Activated T-helper 1 cell treated with anti-CD3 and anti-CD28 coated beads, Interleukin-12 subunit alpha, Interleukin-12 subunit beta, Interleukin-2, Interleukin-4 antibody, amounts not matched to agents 30 ng/mL and 10 ng/mL and 1 ng/mL, durations not matched to agents 14 hours and 24 hours and 36 hours (primary cell): Measurements from ENCODE around the gene FCHSD1. TPM values are rescaled to one million over a fixed set of nuclear protein-coding genes. Genes with fewer than 3 reads are reported as not detected.

Experiments used
- DNase-seq: peaks from one replicate; pipeline ENCODE4 v3.0.0; 2021; ENCODE audit warnings: low spot score
- H3K27ac Mint-ChIP-seq: one replicate; pipeline ENCODE4 v1.8.0; 2021; ENCODE audit warnings: mild to moderate bottlenecking, mixed read lengths
- H3K27me3 Mint-ChIP-seq: one replicate; pipeline ENCODE4 v1.8.0; 2022; ENCODE audit warnings: mild to moderate bottlenecking, moderate library complexity, mixed read lengths; ENCODE audit not compliant: insufficient read depth
- H3K36me3 Mint-ChIP-seq: one replicate; pipeline ENCODE4 v1.8.0; 2021; ENCODE audit warnings: low read depth, mixed read lengths
- H3K4me1 Mint-ChIP-seq: one replicate; pipeline ENCODE4 v1.8.0; 2021; ENCODE audit warnings: low read depth, mixed read lengths
- H3K4me3 Mint-ChIP-seq: one replicate; pipeline ENCODE4 v1.8.0; 2021; ENCODE audit warnings: mild to moderate bottlenecking, moderate library complexity, mixed read lengths
- H3K9me3 Mint-ChIP-seq: one replicate; pipeline ENCODE4 v1.8.0; 2021; ENCODE audit warnings: mixed read lengths
- intact Hi-C: fragments of 100-400 bp; cut with micrococcal nuclease; formaldehyde crosslinking; loops from one replicate; pipeline ENCODE4 v1.15.1; 2024
- total RNA-seq: library from RNA; stranded (reverse); gene quantifications from 2 replicates; pipeline ENCODE4 v1.2.3, GENCODE V29; 2022

The FCHSD1 gene
- total RNA-seq, 1 donor from 2014 or later, result 37.0 TPM

DNA sequence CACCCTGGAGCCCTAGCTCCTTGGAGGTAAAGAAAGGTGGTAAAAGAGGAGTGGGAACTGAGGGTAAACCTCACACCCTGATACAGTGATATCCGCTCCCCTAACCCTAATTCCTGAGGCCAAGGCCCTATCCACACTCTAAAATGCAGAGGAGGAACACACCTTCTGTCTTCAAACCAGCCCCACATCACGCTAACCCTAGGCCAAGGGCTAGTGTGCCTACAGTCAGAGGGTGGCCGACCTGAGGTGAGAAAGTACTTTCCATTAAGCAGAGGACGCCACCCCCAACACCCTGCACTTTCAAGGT, 15.2 kb downstream of the FCHSD1 start:
- intact Hi-C loops, result loop anchor here (1.0 to 5.0 kb wide), 8 partner anchors 13 to 1464 kb away; partner anchors contain the start of genes FCHSD1 and TAF7
- Mint-ChIP-seq H3K4me1 (peaks cover 48% of the 10 kb centered on the region), H3K36me3 (peaks cover 20% of the 10 kb centered on the region), H3K27me3 (no peaks in the 10 kb centered on the region), H3K9me3 (no peaks in the 10 kb centered on the region), H3K4me3 (peak overlapping the region; percentile 93), H3K27ac (peak overlapping the region; percentile 80)
- no peak for DNase-seq

DNA sequence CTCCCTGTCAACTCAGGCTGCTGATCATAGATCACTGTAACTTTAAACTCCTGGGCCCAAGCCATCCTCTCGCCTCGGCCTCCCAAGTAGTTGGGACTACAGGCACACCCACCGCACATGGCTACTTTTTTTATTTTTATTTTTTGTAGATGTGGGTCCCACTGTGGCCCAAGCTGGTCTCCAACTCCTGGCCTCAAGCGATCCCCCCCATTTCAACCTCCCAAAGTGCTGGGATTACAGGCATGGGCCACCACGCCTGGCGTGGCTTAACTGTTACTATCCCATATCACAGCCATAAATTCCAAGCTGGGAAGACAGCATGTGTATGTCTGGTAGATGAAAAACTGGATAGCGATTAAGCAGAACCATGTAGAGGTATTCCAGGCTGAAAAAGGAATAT, 15.6 kb downstream of the FCHSD1 start:
- Mint-ChIP-seq H3K4me1 (peaks cover 44% of the 10 kb centered on the region), H3K4me3 (peak overlapping the region; percentile 93), H3K27me3 (no peaks in the 10 kb centered on the region), H3K9me3 (no peaks in the 10 kb centered on the region), H3K36me3 (peaks cover 16% of the 10 kb centered on the region), H3K27ac (no peak overlapping the region)
- intact Hi-C loops, result loop anchor here (1.0 to 5.0 kb wide), 8 partner anchors 12 to 1463 kb away; partner anchors contain the start of genes FCHSD1 and TAF7
- no peak for DNase-seq

DNA sequence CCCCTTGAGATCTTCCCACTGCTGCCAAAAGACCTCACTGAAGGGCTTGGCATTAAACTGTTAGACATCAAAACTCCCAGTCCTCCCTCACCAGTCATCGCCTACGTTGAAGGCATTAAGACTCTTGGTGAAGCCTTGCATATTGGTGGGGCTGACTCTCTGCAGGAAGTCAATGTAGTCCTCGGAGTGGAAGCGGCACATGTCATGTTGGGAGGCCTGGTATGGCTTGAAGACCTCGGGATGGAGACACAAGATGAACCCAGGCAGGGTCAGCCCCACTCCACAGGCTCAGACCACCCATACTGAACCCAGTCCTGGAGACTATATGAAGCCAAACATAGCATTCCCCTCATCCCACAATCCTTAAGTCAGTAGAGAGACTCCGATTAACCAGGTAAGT, 16.5 kb downstream of the FCHSD1 start:
- no peak for DNase-seq
- Mint-ChIP-seq H3K4me1 (peaks cover 44% of the 10 kb centered on the region), H3K9me3 (no peaks in the 10 kb centered on the region), H3K4me3 (peak overlapping the region; percentile 93), H3K27me3 (no peaks in the 10 kb centered on the region), H3K36me3 (peaks cover 21% of the 10 kb centered on the region), H3K27ac (no peak overlapping the region)
- intact Hi-C loops, result loop anchor here (5.0 kb wide), 2 partner anchors 312 to 1462 kb away; partner anchors contain the start of gene TAF7

DNA sequence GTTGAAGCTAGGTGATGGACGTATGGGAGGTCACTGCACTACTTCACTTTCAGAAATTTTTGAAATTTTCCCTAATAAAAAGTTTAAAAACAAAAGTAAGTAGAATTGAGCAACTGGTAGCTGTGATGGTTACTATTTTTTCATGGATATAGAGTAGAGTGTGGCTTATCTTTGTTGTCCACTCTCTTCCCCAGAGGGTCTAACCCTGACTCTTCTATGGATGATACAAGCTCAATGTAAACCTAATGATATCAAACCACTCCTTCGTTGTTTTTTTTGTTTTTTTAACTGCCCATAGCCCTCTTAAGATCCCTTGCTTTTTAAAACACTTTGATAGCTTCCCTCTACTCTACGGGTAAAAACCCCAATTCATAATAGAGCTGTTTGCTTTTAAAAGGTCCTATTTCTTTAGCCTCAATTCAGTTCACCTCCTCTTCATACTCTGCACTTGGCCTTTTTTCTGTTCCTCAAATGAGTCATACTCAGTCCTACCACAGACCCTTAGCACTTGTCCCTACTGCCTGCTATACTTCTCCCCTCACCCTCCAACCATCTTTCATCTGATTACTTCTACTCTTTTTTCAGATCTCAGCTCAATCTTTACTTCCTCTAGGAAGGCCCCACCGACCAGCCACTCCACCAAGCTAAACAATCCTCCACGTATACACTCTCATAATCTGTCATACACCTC, 17.2 kb downstream of the FCHSD1 start:
- H3K27me3 Mint-ChIP-seq, result no peaks in the 10 kb centered on the region
- no peak for DNase-seq

DNA sequence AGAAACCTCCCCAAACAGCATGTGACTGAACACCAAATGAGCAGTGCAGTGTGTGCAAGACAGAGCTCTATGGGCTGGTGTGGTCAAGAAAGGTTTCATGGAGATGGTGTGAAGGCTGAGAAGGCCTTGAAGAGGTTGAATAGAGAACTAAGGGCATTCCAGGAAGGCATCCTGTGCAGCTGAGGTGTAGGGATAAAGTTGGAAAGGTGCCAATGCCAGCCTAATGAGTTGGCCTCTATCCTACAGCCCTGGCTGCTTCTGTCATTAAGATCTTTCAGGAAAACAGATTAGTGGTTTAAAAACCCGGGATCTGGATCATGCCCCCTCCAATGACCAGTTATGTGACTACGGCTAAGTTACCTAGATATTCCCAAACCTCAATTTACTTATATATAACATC, 18.6 kb downstream of the FCHSD1 start:
- intact Hi-C loops, result no loop called here
- Mint-ChIP-seq H3K36me3 (peaks cover 33% of the 10 kb centered on the region), H3K27me3 (no peaks in the 10 kb centered on the region), H3K27ac (no peak overlapping the region), H3K4me1 (peaks cover 35% of the 10 kb centered on the region), H3K9me3 (no peaks in the 10 kb centered on the region), H3K4me3 (no peak overlapping the region)
- DNase-seq, result no peak

More for the DNA sequence above, 17.2 kb downstream of the FCHSD1 start:
- Mint-ChIP-seq H3K27ac (peak overlapping the region; percentile 13), H3K9me3 (no peaks in the 10 kb centered on the region), H3K4me1 (peaks cover 44% of the 10 kb centered on the region), H3K36me3 (peaks cover 23% of the 10 kb centered on the region), H3K4me3 (peak overlapping the region; percentile 9)
- intact Hi-C loops, result no loop called here

DNA sequence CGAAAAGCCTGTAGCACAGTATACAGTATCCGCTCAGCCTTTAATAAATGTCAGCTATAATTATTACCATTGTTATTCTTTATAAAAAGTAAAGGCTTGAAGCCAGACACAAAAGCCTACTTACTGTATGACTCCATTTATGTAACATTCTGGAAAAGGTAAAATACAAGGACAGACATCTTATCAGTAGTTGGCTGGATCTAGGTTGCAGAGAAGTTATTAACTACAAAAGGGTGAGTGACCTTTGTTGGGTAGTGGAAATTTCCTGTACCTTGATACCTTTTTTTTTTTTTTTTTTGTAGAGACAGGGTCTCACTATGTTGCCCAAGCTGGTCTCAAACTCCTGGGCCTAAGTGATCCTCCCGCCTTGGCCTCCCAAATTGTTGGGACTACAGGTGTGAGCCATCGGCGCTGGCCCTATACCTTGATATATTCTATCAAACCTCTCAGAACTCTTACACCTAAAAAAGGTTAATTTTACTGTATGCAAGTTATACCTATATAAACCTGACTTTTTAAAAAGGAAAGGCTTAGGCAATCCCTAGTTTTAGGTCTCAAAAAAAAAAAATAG, 20.6 kb downstream of the FCHSD1 start:
- DNase-seq, result no peak
- no peak overlapping the region for H3K27ac Mint-ChIP-seq
- H3K36me3 Mint-ChIP-seq, result peaks cover 45% of the 10 kb centered on the region
- H3K4me1 Mint-ChIP-seq, result peaks cover 27% of the 10 kb centered on the region
- H3K4me3 Mint-ChIP-seq, result no peak overlapping the region
- intact Hi-C loops, result no loop called here
- H3K27me3 Mint-ChIP-seq, result no peaks in the 10 kb centered on the region
- H3K9me3 Mint-ChIP-seq, result no peaks in the 10 kb centered on the region

DNA sequence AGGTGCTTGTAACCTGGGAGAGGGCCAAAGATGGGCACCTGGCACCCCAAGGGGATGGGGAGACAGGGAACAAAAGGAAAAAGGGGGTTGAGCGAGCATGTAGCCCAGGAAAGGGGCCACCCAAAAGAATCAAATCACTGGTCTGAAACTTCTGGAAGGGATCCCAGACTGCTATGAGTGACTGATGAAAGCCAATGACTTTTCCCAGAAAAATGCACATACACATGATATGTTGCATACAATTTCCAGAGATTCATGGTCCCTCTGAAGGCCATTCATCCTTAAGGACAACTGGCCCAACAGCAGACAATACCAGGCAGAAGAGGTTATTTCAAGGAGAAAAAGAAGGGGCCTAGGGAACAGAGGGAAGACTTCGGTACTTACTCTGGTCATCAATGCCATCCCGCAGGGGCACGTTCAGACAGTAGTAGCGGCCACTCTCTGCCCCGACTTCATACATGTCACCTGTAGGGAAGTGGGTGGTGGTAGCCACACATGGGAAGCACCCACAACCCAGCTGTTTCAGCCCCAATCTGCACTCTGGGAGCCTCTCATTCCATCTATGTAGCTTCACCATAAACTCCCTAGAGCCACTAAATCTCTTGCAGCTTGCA, 22.9 kb downstream of the FCHSD1 start:
- H3K36me3 Mint-ChIP-seq, result peaks cover 52% of the 10 kb centered on the region
- no peak overlapping the region for H3K27ac Mint-ChIP-seq
- H3K4me1 Mint-ChIP-seq, result peaks cover 17% of the 10 kb centered on the region
- no peaks in the 10 kb centered on the region for H3K9me3 Mint-ChIP-seq
- DNase-seq, result no peak
- no peaks in the 10 kb centered on the region for H3K27me3 Mint-ChIP-seq
- intact Hi-C loops, result no loop called here
- no peak overlapping the region for H3K4me3 Mint-ChIP-seq

DNA sequence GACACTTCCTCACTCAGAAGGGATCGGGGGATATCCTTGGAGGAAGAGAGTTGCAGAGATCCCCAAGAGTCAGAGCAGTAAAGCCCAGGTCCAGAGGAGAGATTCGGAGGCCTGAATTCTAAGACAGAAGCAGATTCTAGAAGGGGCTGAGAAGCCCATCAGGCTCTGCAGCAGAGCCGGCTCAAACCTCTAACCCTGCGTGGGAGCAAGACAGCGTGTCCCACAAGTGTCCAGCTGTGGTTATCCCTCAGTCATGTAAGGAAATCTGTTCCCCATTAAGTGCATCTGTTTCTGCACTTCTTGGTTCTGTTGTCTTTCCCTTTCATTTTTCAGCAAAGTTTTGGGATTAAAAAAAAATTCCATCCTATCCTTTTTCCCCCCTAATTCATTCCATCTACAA, 27.6 kb downstream of the FCHSD1 start:
- peaks cover 45% of the 10 kb centered on the region for H3K36me3 Mint-ChIP-seq
- H3K4me3 Mint-ChIP-seq, result peak overlapping the region; percentile 53
- H3K4me1 Mint-ChIP-seq, result peaks cover 25% of the 10 kb centered on the region
- no peaks in the 10 kb centered on the region for H3K9me3 Mint-ChIP-seq
- intact Hi-C loops, result loop anchor here (1.0 kb wide), 2 partner anchors 13 to 31 kb away; partner anchors contain the start of genes HDAC3 and RELL2
- no peaks in the 10 kb centered on the region for H3K27me3 Mint-ChIP-seq
- DNase-seq, result no peak
- peak overlapping the region; percentile 81 for H3K27ac Mint-ChIP-seq

DNA sequence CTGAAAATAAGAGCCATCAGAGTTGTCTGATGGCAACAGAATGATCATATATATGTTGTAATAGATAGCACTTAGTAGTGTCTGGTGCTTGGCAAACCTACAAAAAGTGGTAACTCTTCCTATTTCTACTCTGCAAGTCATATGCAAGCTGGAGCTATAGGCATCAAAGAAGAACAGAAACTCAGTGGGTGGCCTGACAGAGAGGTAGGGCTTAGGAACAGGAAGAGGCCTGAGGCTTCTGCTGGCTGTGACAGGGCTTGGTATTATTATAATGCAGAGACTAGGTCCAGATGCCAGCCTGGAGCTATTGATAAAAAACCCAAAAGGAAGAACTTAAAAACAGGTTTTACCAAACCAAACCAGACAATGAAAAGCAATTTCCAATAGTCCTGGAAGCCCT, 28.0 kb downstream of the FCHSD1 start:
- no peaks in the 10 kb centered on the region for H3K9me3 Mint-ChIP-seq
- peaks cover 25% of the 10 kb centered on the region for H3K4me1 Mint-ChIP-seq
- H3K4me3 Mint-ChIP-seq, result peak overlapping the region; percentile 53
- no peak for DNase-seq
- peaks cover 43% of the 10 kb centered on the region for H3K36me3 Mint-ChIP-seq
- H3K27ac Mint-ChIP-seq, result peak overlapping the region; percentile 81
- intact Hi-C loops, result loop anchor here (1.0 kb wide), 2 partner anchors 13 to 31 kb away; partner anchors contain the start of genes HDAC3 and RELL2
- H3K27me3 Mint-ChIP-seq, result no peaks in the 10 kb centered on the region

DNA sequence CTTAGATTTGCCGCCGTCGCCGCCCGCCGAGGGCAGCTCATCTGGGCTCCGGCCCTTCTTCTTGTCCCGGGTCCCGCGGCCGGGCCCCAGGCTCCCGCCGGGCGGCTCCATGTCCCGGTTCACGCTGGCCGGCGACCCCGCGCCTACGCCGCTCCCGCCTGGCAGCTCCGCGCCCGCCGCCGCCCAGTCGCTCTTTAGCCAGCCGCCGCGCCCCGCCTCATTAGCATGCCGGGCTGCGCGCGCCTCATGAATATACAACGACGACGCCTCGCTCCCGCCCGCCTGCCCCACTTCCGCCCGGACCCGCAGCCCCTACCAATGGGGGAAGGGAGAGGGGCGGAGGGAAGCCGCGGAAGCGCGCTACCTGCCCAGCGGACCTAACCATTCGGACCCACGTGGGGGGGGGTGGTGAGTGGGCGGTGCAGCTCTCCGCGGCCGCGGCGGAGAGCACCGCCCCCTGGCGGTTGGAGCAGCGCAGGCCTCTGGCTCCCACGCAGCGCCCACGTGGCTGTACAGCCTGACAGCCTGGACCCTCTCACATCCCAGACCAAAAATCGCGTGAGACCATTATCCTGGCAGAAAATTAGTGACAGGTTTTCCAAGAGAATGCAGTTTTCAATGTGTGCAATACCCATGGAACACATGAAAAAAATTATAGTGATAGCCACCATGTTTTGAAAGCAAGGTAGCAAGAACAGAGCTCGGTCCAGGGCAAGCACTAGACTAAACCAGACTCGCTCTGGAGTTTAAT, 32.2 kb downstream of the FCHSD1 start, which contains the start of gene DIAPH1:
Gene DIAPH1, minus strand, starts transcription at position 197 of the 751 bp plus-strand sequence. Its CDS starts 86 bp downstream, at position 111.
- H3K27me3 Mint-ChIP-seq, result no peaks in the 10 kb centered on the region
- H3K9me3 Mint-ChIP-seq, result no peaks in the 10 kb centered on the region
- peak within 1 kb of the TSS; percentile 98 for H3K4me3 Mint-ChIP-seq
- H3K27ac Mint-ChIP-seq, result peak within 1 kb of the TSS; percentile 96
- intact Hi-C loops, result loop anchor here (1.0 to 10.0 kb wide), 8 partner anchors 17 to 1214 kb away; partner anchors contain the start of genes ANKHD1, APBB3, FCHSD1 and HDAC3
- peaks cover 59% of the 10 kb centered on the region for H3K4me1 Mint-ChIP-seq
- peak; percentile 96 for DNase-seq
- H3K36me3 Mint-ChIP-seq, result peaks cover 34% of the 10 kb centered on the region

DNA sequence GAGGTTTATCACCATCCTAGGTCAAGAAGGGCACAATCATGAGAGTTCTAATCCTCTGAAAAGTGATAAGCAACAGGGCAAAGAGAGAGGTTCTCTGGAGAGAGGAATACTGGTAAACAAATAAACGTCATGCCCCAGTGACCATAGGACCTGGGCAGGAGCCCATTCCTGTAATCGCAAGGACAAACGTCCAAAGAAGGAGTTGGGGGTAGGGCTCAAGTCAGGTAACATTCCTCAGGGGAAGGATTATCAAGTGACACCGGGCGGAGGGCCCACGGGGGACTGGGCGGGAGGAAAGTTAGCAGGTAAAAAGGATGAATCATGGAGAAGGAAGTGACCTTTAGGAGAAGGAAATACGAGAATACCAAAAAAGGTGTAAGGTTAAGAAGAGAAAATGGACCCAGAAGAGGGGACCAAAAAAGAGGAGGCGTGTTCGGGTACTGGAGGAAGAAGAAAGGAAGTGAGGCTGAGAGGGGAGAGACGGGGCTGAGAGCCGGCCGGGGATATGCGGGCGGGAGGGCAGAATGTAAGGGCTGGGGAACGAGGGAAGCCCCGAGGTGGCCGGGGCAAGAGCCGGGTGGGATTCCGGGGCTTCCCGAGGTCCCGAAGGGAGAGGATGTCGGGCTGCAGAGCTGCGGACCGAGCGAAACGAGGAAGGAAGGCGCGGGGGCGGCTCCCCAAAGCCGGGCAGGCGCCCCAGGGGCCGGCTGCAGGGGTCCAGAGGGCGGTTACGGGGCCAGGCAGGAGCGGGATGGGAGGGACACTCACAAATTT, 33.0 kb downstream of the FCHSD1 start:
- DNase-seq, result no peak
- Mint-ChIP-seq H3K4me1 (peaks cover 59% of the 10 kb centered on the region), H3K36me3 (peaks cover 31% of the 10 kb centered on the region), H3K4me3 (peak overlapping the region; percentile 98), H3K9me3 (no peaks in the 10 kb centered on the region), H3K27me3 (no peaks in the 10 kb centered on the region), H3K27ac (peak overlapping the region; percentile 96)
- intact Hi-C loops, result loop anchor here (1.0 to 10.0 kb wide), 4 partner anchors 916 to 1213 kb away; partner anchors contain the start of genes ANKHD1, APBB3, SLC35A4 and WDR55

DNA sequence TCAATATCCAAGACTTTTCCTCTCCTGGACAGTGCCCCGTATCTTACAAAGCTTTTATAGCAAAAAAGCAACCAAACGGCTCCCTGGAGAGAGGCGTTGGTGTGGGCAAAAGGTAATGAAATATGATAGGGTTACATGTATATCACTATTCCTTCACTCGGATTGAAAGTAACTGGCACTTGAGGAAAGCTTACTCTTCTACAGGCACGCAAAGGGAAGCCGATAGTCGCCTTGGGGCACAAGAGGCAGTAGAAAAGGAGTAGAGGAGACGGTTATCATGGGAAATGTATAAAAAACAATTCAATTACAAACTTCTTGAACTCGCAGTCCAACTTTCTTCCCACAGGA, 33.6 kb downstream of the FCHSD1 start:
- DNase-seq, result no peak
- peak overlapping the region; percentile 96 for H3K27ac Mint-ChIP-seq
- peaks cover 33% of the 10 kb centered on the region for H3K36me3 Mint-ChIP-seq
- H3K9me3 Mint-ChIP-seq, result no peaks in the 10 kb centered on the region
- peaks cover 59% of the 10 kb centered on the region for H3K4me1 Mint-ChIP-seq
- H3K4me3 Mint-ChIP-seq, result peak overlapping the region; percentile 98
- H3K27me3 Mint-ChIP-seq, result no peaks in the 10 kb centered on the region
- intact Hi-C loops, result loop anchor here (1.0 to 10.0 kb wide), 4 partner anchors 915 to 1213 kb away; partner anchors contain the start of genes ANKHD1, APBB3, SLC35A4 and WDR55
